Panc1 (cell line): ENCODE data around the gene MYH7B. TPM values are rescaled to one million over a fixed set of nuclear protein-coding genes. Genes with fewer than 3 reads are reported as not detected.

Experiments used
- ATAC-seq: fragments of 200-7000 bp; cut with Tn5 transposase; 2 replicates; pipeline ENCODE4 v1.9.1; 2020; ENCODE audit warnings: mild to moderate bottlenecking, moderate library complexity
- BruUV-seq: library from RNA; stranded (reverse); fragments of 400-500 nt; replicated peaks from 2 replicates; lab custom pipeline; 2021; lab: Mats Ljungman, UMichigan
- CTCF ChIA-PET: fragments of 300-600 bp; sonication (Branson Sonifier 250); formaldehyde crosslinking; loops from one replicate; lab custom pipeline; 2022; ENCODE audit warnings: antibody characterized with exemption; lab: Charles Lee
- POLR2A ChIA-PET: fragments of 300-600 bp; sonication (Branson Sonifier 250); formaldehyde crosslinking; loops from one replicate; lab custom pipeline; 2022; ENCODE audit warnings: antibody characterized with exemption; lab: Charles Lee
- DNase-seq: peaks from one replicate; pipeline ENCODE4 v3.0.0-alpha.2; 2010; ENCODE audit warnings: low read depth, low spot score
- H3K27ac ChIP-seq: 2 replicates; pipeline ENCODE4 v1.5.1; 2011; ENCODE audit warnings: mild to moderate bottlenecking, low read length, inconsistent platforms
- H3K27me3 ChIP-seq: fragments of 200-500 bp; sonication (Bioruptor generic); 2 replicates; pipeline ENCODE4 v1.6.0; 2014; ENCODE audit warnings: low read length, inconsistent platforms; ENCODE audit not compliant: control insufficient read depth, insufficient read depth
- H3K36me3 ChIP-seq: fragments of 200-500 bp; sonication (Bioruptor generic); 2 replicates; pipeline ENCODE4 v1.5.1; 2014; ENCODE audit warnings: inconsistent platforms, mild to moderate bottlenecking, low read length, moderate library complexity; ENCODE audit not compliant: control insufficient read depth, insufficient read depth
- H3K4me1 ChIP-seq: 2 replicates; pipeline ENCODE4 v1.5.1; 2011; ENCODE audit warnings: inconsistent platforms, mild to moderate bottlenecking, low read length, moderate library complexity; ENCODE audit not compliant: control insufficient read depth, insufficient read depth
- H3K4me3 ChIP-seq, 2 experiments: 2 replicates each; pipeline ENCODE4 v1.5.1; 2011 to 2012; ENCODE audit warnings: low read depth in 2 of 2, low read length in 2 of 2, mild to moderate bottlenecking in 2 of 2, inconsistent platforms in 1 of 2, moderate library complexity in 1 of 2
- H3K9me3 ChIP-seq: fragments of 200-500 bp; sonication (Bioruptor generic); 2 replicates; pipeline ENCODE4 v1.5.1; 2014; ENCODE audit warnings: low read depth, mild to moderate bottlenecking, inconsistent platforms, low read length, moderate library complexity; ENCODE audit not compliant: control insufficient read depth, insufficient read depth
- CTCF ChIP-seq: fragments of 450-650 bp; IDR thresholded peaks from 2 replicates; pipeline ENCODE4 v1.5.1; 2017; ENCODE audit warnings: mild to moderate bottlenecking
- POLR2AphosphoS5 ChIP-seq: IDR thresholded peaks from 2 replicates; pipeline ENCODE4 v1.6.1; 2012; ENCODE audit warnings: mild to moderate bottlenecking, low read depth, low read length, moderate library complexity
- REST ChIP-seq, 2 experiments: IDR thresholded peaks; 2 replicates each; pipeline ENCODE4 v1.6.1; 2011 to 2012; ENCODE audit warnings: low read depth in 2 of 2, control low read depth in 1 of 2, low read length in 1 of 2, mild to moderate bottlenecking in 1 of 2, moderate library complexity in 1 of 2; ENCODE audit not compliant: insufficient read depth in 1 of 2
- SIN3A ChIP-seq: IDR thresholded peaks from 2 replicates; pipeline ENCODE4 v1.6.1; 2012; ENCODE audit warnings: low read depth, mild to moderate bottlenecking, low read length, moderate library complexity, borderline replicate concordance; ENCODE audit not compliant: insufficient read depth
- TCF7L2 ChIP-seq: IDR thresholded peaks from 2 replicates; pipeline ENCODE4 v1.6.1; 2011; ENCODE audit warnings: mild to moderate bottlenecking, low read depth, low read length, inconsistent platforms
- in situ Hi-C: cut with HindIII; loops from 2 replicates; pipeline ENCODE4 v1.10.0; 2016; ENCODE audit warnings: low sequenced_read_pairs, low pct_unique_long_range_greater_than_20kb
- intact Hi-C: fragments of 100-400 bp; cut with micrococcal nuclease; formaldehyde crosslinking; loops from one replicate; pipeline ENCODE4 v1.10.0; 2022; ENCODE audit not compliant: unreplicated experiment
- total RNA-seq: library from RNA; stranded (reverse); gene quantifications from one replicate; pipeline ENCODE4 v1.2.1, GENCODE V29; 2021; ENCODE audit not compliant: unreplicated experiment

The MYH7B gene
- total RNA-seq, 1 experiment from 2014 or later, result 0.59 TPM

GRCh38 chr20:34984756-34985261 is 29.1 kb downstream of the MYH7B start:
- Histone ChIP-seq H3K9me3 (no peaks in the 10 kb centered on the region), H3K4me3 (no peak overlapping the region), H3K36me3 (no peaks in the 10 kb centered on the region), H3K4me1 (no peaks in the 10 kb centered on the region), H3K27ac (no peak overlapping the region), H3K27me3 (no peaks in the 10 kb centered on the region)
- intact Hi-C loops, result no loop called here
- ATAC-seq (no peak), DNase-seq (no peak)
- in situ Hi-C loops, result no loop called here
- TF ChIP-seq REST (IDR thresholded peaks at IDR 0.05; ENCODE audit: insufficient read depth in 1 of 2, low read depth in 2 of 2, low read length in 1 of 2) (no peak), CTCF (no peak)
- CTCF ChIA-PET, result interaction anchor here (0.5 to 0.7 kb wide), 3 partner anchors 31 to 150 kb away, joined by 3 to 6 read pairs (median 3); no protein-coding TSS in a partner anchor
- BruUV-seq, result no TSS peak
- POLR2A ChIA-PET, result no interaction called here

GRCh38 chr20:34985461-34986310 is 30.0 kb downstream of the MYH7B start:
- ChIA-PET CTCF (interaction anchor here (0.6 kb wide), 2 partner anchors 99 to 151 kb away, joined by 3 to 6 read pairs; no protein-coding TSS in a partner anchor), POLR2A (no interaction called here)
- no TSS peak for BruUV-seq
- no peak overlapping the region for H3K4me3 ChIP-seq
- no peak overlapping the region for H3K27ac ChIP-seq
- H3K9me3 ChIP-seq, result no peaks in the 10 kb centered on the region
- no peak for TF ChIP-seq CTCF
- no peak for TF ChIP-seq TCF7L2
- no peak for TF ChIP-seq POLR2AphosphoS5
- no peak for TF ChIP-seq REST (IDR thresholded peaks at IDR 0.05; ENCODE audit: insufficient read depth in 1 of 2, low read depth in 2 of 2, low read length in 1 of 2)
- TF ChIP-seq SIN3A, result no peak
- DNase-seq, result no peak
- H3K36me3 ChIP-seq, result no peaks in the 10 kb centered on the region
- in situ Hi-C loops (no loop called here), intact Hi-C loops (no loop called here)
- H3K27me3 ChIP-seq, result no peaks in the 10 kb centered on the region
- no peaks in the 10 kb centered on the region for H3K4me1 ChIP-seq
- no peak for ATAC-seq
